HT1080 (cell line): ENCODE measurements around the gene RGN. TPM values are rescaled to one million over a fixed set of nuclear protein-coding genes. Genes with fewer than 3 reads are reported as not detected.
"Not testable (repeated sequence)": the region's sequence is repeated elsewhere in the genome, so short reads cannot be mapped to it uniquely, and the experiment has no call there.

Experiments used
- DNase-seq: peaks from one replicate; pipeline ENCODE4 v3.0.0-alpha.2; 2015; ENCODE audit warnings: low read depth
- small RNA-seq: library from RNA; depleted of rRNA; stranded (forward); fragments of <200 nt; gene quantifications from one replicate; pipeline ENCODE3, GENCODE V24; 2014
- total RNA-seq: library from RNA; depleted of rRNA; stranded (reverse); fragments of >200 nt; shearing (Covaris generic); gene quantifications from 2 replicates; pipeline ENCODE4 v1.2.3, GENCODE V29; 2014; rRNA removed

RGN gene
- total RNA-seq, 1 experiment from 2014 or later, result not detected

DNA sequence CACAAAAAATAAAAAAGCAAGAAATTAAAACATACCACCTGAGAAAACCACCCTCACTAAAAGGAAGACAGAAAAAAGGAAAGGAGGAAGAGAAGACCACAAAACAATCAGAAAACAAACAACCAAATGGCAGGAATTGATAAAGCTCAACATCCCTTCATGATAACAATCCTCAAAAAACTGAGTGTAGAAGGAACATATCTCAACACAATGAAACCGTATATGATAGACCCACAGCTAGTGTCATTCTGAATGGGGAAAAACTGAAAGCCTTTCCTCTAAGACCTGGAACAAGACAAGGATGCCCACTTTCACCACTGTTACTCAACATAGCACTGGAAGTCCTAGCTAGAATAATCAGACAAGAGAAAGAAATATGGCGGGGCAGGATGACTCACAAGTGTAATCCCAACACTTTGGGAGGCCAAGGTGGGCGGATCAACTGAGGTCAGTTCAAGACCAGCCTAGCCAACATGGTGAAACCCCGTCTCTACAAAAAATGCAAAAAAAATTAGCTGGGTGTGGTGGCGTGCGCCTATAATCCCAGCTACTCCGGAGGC, 38.4 kb downstream of the RGN start:
- not testable (repeated sequence) for DNase-seq

DNA sequence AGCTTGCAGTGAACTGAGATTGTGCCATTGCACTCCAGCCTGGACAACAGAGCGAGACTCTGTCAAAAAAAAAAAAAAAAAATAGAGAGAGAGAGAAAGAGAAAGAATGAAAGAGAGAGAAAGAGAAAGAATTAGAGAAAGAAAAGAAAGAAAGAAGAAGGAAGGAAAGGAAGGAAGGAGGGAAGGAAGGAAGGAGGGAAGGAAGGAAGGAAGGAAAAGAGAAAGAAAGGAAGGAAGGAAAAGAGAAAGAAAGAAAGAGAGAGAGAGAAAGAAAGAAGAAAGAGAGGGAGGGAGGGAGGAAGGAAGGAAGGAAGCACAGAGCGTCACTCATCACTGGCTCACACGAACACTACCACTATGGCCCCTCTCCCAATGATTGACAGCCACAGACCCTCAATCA, 46.2 kb downstream of the RGN start:
- not testable (repeated sequence) for DNase-seq

DNA sequence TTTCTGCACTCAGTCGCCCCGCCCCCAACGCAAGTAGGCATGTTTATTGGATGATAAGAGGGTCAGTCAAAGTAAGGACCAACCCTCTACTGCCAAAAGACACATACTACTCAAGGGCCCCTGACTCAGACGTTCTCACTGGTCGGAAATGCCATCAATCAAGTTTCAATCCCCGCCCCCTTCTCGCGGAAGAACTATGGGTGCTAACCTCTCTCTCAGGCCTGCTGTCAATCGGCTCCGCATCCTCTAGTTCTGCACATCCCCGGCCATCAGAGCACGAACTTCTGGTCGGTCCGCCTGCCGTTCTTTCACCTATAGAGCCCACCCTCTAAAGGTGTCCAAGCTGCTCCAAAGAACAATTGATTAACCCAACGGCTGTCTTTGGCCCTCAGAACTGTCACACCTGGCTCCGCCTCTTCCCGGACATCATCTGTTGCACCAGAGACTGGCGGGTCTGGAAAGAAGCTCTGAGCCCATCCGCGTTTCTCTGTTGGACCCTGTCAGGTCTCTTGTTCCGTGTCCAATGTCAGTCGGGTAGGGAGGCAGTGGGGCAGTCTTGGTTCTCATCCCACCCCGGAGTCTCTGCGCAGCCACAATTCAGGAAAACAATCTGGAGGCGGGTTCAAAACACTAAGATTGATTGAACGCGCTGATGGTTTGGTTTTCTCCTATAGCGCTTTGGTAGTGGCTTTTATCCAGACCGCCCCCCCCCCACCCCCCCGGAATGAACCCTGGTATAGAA, 51.1 kb downstream of the RGN start:
- peak; percentile 96 for DNase-seq

DNA sequence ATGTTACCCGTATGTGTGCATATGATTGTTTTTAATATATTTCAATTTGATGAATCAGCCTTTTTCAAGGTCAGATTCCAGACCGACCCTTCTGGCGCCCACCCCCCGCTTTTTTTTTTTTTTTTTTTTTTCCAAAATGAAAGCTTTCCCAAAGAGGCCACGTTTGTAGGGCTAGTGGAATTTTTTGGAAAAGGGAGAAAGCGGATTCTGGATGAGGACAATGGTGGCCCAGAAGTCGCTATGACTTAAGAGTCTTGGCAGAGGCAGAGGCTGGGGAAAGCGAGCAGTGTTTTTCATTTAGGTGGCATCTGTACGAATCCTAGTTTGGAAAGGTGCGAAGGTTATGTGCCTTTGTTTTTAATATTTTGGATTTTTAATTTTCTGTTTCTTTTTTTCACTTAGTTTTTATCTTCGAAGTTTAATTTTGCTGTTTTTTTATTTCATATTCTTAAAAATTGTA, 51.7 kb downstream of the RGN start:
- DNase-seq, result no peak

DNA sequence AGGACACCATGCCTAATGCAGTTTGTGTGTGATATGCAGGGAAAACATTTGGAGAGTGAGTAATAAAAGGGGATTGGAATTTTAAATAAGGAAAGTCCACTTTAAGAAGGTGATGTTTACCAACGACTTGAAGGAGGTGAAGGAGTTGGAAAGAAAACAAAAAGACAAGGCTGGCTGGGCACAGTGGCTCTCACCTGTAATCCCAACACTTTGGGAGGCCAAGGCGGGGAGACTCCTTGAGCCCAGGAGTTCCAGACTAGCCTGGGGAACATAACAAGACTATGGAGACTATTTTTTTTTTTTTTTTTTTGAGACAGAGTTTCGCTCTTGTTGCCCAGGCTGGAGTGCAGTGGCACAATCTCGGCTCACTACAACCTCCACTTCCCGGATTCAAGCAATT, 55.2 kb downstream of the RGN start:
- no peak for DNase-seq

DNA sequence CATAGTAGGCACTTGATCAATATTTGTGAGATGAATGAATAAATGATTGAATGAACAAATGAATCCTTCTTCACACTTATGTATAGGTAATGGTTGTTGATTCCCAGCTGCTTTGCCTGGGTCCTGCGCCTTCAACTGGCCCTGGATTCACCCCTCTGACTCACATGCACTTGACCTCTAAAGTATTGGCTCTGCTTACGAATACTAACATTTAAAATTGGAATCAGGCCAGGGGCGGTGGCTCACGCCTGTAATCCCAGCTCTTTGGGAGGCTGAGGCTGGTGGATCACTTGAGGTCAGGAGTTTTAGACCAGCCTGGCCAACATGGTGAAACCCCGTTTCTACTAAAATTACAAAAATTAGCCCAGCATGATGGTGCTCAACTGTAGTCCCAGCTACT, 57.4 kb downstream of the RGN start:
- DNase-seq, result peak; percentile 47

DNA sequence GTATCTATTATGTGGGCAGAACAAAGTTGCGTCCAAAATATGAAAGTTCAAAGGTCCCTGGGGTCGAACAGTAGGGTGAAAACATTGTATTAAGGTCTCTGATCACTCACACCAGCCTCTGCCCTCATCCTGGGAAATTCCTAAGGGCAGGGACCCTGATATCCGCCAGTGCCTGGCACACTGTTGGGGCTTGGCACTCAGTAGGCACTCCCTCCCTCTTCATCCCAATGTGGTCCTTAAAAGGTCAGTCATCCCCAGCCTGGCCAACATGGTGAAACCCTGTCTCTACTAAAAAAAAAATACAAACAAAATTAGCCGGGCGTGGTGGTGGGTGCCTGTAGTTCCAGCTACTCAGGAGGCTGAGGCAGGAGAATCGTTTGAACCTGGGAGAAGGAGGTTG, 59.9 kb downstream of the RGN start:
- no peak for DNase-seq

Small RNA genes lying within 50 kb of the gene (small RNA-seq; reads per million reads assigned to genes)
- gene RNU12-2P (2.1 reads per million, percentile 83 among the genes with 10 or more reads in this experiment), gene RNU6-1189P (not detected)

Other genes starting within 250 kb of the RGN start
- 8.6 and 10.2 TPM in 2 replicates for gene RP2, start 241.4 kb upstream of the RGN start, total RNA-seq
- 7.6 and 10.1 TPM in 2 replicates for gene JADE3, start 166.0 kb upstream of the RGN start, total RNA-seq
- 118 and 120 TPM in 2 replicates for gene NDUFB11, start 66.3 kb downstream of the RGN start, total RNA-seq
- gene RBM10, start 66.8 kb downstream of the RGN start, total RNA-seq, result 62.7 and 67.3 TPM in 2 replicates
- 172 and 212 TPM in 2 replicates for gene UBA1, start 115.4 kb downstream of the RGN start, total RNA-seq
- 80.3 and 91.8 TPM in 2 replicates for gene CDK16, start 140.2 kb downstream of the RGN start, total RNA-seq
- gene USP11, start 154.6 kb downstream of the RGN start, total RNA-seq, result 28.1 and 33.2 TPM in 2 replicates